OCI-LY1 (cell line): ENCODE measurements around the gene FGD1.

Source experiments
- H2AFZ ChIP-seq: fragments of 200-600 bp; sonication (generic), shearing (Covaris generic); 2 replicates; pipeline ENCODE4 v1.6.0; 2014; ENCODE audit warnings: antibody characterized with exemption, mild to moderate bottlenecking, low read length
- H3F3A ChIP-seq: fragments of 200-600 bp; sonication (generic), shearing (Covaris generic); 2 replicates; pipeline ENCODE4 v1.6.0; 2014; ENCODE audit warnings: mild to moderate bottlenecking, antibody characterized with exemption, low read length, moderate library complexity; ENCODE audit not compliant: insufficient read depth
- H3K27ac ChIP-seq: fragments of 200-600 bp; sonication (generic); 2 replicates; pipeline ENCODE4 v1.5.1; 2014; ENCODE audit warnings: low read length, mixed run types, mild to moderate bottlenecking, low read depth; ENCODE audit not compliant: poor library complexity, severe bottlenecking
- H3K27me3 ChIP-seq: fragments of 200-600 bp; sonication (generic); 2 replicates; pipeline ENCODE4 v1.6.0; 2014; ENCODE audit warnings: antibody characterized with exemption, mild to moderate bottlenecking, low read length, moderate library complexity; ENCODE audit not compliant: insufficient read depth
- H3K36me3 ChIP-seq: fragments of 200-600 bp; sonication (generic); 2 replicates; pipeline ENCODE4 v1.6.1; 2014; ENCODE audit warnings: mild to moderate bottlenecking, antibody characterized with exemption, low read length, moderate library complexity, mixed read lengths; ENCODE audit not compliant: insufficient read depth
- H3K4me1 ChIP-seq: fragments of 200-600 bp; sonication (generic); 2 replicates; pipeline ENCODE4 v1.5.1; 2014; ENCODE audit warnings: mild to moderate bottlenecking, low read length, moderate library complexity; ENCODE audit not compliant: insufficient read depth, severe bottlenecking
- H3K4me2 ChIP-seq: fragments of 200-600 bp; sonication (generic), shearing (Covaris generic); 2 replicates; pipeline ENCODE4 v1.6.1; 2014; ENCODE audit warnings: low read length
- H3K4me3 ChIP-seq: fragments of 200-600 bp; sonication (generic); 2 replicates; pipeline ENCODE4 v1.5.1; 2014; ENCODE audit warnings: low read length, low read depth, mild to moderate bottlenecking, mixed read lengths; ENCODE audit not compliant: poor library complexity, severe bottlenecking
- H3K79me2 ChIP-seq: fragments of 200-600 bp; shearing (Covaris generic); 2 replicates; pipeline ENCODE4 v1.6.1; 2016; ENCODE audit warnings: mixed run types, low read length, mixed read lengths; ENCODE audit not compliant: insufficient read depth
- H3K9ac ChIP-seq: fragments of 200-600 bp; sonication (generic), shearing (Covaris generic); 2 replicates; pipeline ENCODE4 v1.6.1; 2014; ENCODE audit warnings: mild to moderate bottlenecking, low read length, mixed read lengths
- H3K9me2 ChIP-seq: fragments of 200-600 bp; sonication (generic), shearing (Covaris generic); 2 replicates; pipeline ENCODE4 v1.6.1; 2014; ENCODE audit warnings: low read depth, mild to moderate bottlenecking, low read length, mixed read lengths
- H3K9me3 ChIP-seq: fragments of 200-600 bp; shearing (Covaris generic); 2 replicates; pipeline ENCODE4 v1.6.1; 2014; ENCODE audit warnings: low read length, mixed read lengths
- H4K20me1 ChIP-seq: fragments of 200-600 bp; sonication (generic), shearing (Covaris generic); 2 replicates; pipeline ENCODE4 v1.6.0; 2016; ENCODE audit warnings: mild to moderate bottlenecking, low read length; ENCODE audit not compliant: insufficient read depth
- CTCF ChIP-seq: fragments of 200-600 bp; sonication (generic), shearing (Covaris generic); IDR thresholded peaks from 2 replicates; pipeline ENCODE4 v1.5.1; 2017; ENCODE audit warnings: mild to moderate bottlenecking, antibody characterized with exemption, low read length, moderate library complexity, mixed read lengths
- EZH2 ChIP-seq: fragments of 200-600 bp; sonication (generic), shearing (Covaris generic); IDR thresholded peaks from 2 replicates; pipeline ENCODE4 v1.8.0; 2017; ENCODE audit warnings: borderline replicate concordance, mixed run types, mild to moderate bottlenecking, antibody characterized with exemption, low read length, moderate library complexity, mixed read lengths

FGD1 gene

GRCh38 chrX:54452920-54453319, 43.1 kb downstream of the FGD1 start:
- TF ChIP-seq EZH2 (no peak), CTCF (peak; percentile 20; the same call in 1 of the 2 replicates)
- no peaks in the 10 kb centered on the region for H3K36me3 ChIP-seq
- H2AFZ ChIP-seq: no peak overlapping the region
- no peak overlapping the region for H3K4me3 ChIP-seq
- H4K20me1 ChIP-seq: no peaks in the 10 kb centered on the region
- H3K4me1 ChIP-seq: no peaks in the 10 kb centered on the region
- no peak overlapping the region for H3K27ac ChIP-seq
- no peaks in the 10 kb centered on the region for H3K9me2 ChIP-seq
- no peaks in the 10 kb centered on the region for H3K9me3 ChIP-seq
- no peaks in the 10 kb centered on the region for H3F3A ChIP-seq
- H3K4me2 ChIP-seq: no peak overlapping the region
- no peak overlapping the region for H3K9ac ChIP-seq
- H3K79me2 ChIP-seq: no peaks in the 10 kb centered on the region
- H3K27me3 ChIP-seq: no peaks in the 10 kb centered on the region

- TF ChIP-seq CTCF (no peak), EZH2 (no peak)
- Histone ChIP-seq H3K9me3 (no peaks in the 10 kb centered on the region), H3K79me2 (no peaks in the 10 kb centered on the region), H3K36me3 (peaks cover 5% of the 10 kb centered on the region; the same call in 1 of the 2 replicates), H3K4me2 (no peak overlapping the region), H3K27me3 (no peaks in the 10 kb centered on the region), H4K20me1 (no peaks in the 10 kb centered on the region), H2AFZ (no peak overlapping the region), H3K4me1 (no peaks in the 10 kb centered on the region), H3K27ac (no peak overlapping the region), H3F3A (no peaks in the 10 kb centered on the region), H3K4me3 (no peak overlapping the region), H3K9me2 (no peaks in the 10 kb centered on the region), H3K9ac (no peak overlapping the region)
These were observed 46.1 kb downstream of the FGD1 start for GRCh38 chrX:54449929-54450328.

- Histone ChIP-seq H4K20me1 (no peaks in the 10 kb centered on the region), H3K27me3 (no peaks in the 10 kb centered on the region), H3K27ac (no peak overlapping the region), H3K4me2 (no peak overlapping the region), H3K9me3 (no peaks in the 10 kb centered on the region), H2AFZ (no peak overlapping the region), H3K36me3 (peaks cover 11% of the 10 kb centered on the region; the same call in 1 of the 2 replicates), H3K4me3 (no peak overlapping the region), H3F3A (no peaks in the 10 kb centered on the region), H3K9me2 (no peaks in the 10 kb centered on the region), H3K4me1 (no peaks in the 10 kb centered on the region), H3K79me2 (no peaks in the 10 kb centered on the region), H3K9ac (no peak overlapping the region)
- TF ChIP-seq EZH2 (no peak), CTCF (no peak)
These were observed 48.6 kb downstream of the FGD1 start for GRCh38 chrX:54447461-54447860.
